ENCODE results near the gene DSP.
A peak's percentile ranks its signal among the peaks of the same experiment; 100 is the strongest.

The DSP gene, protein sequence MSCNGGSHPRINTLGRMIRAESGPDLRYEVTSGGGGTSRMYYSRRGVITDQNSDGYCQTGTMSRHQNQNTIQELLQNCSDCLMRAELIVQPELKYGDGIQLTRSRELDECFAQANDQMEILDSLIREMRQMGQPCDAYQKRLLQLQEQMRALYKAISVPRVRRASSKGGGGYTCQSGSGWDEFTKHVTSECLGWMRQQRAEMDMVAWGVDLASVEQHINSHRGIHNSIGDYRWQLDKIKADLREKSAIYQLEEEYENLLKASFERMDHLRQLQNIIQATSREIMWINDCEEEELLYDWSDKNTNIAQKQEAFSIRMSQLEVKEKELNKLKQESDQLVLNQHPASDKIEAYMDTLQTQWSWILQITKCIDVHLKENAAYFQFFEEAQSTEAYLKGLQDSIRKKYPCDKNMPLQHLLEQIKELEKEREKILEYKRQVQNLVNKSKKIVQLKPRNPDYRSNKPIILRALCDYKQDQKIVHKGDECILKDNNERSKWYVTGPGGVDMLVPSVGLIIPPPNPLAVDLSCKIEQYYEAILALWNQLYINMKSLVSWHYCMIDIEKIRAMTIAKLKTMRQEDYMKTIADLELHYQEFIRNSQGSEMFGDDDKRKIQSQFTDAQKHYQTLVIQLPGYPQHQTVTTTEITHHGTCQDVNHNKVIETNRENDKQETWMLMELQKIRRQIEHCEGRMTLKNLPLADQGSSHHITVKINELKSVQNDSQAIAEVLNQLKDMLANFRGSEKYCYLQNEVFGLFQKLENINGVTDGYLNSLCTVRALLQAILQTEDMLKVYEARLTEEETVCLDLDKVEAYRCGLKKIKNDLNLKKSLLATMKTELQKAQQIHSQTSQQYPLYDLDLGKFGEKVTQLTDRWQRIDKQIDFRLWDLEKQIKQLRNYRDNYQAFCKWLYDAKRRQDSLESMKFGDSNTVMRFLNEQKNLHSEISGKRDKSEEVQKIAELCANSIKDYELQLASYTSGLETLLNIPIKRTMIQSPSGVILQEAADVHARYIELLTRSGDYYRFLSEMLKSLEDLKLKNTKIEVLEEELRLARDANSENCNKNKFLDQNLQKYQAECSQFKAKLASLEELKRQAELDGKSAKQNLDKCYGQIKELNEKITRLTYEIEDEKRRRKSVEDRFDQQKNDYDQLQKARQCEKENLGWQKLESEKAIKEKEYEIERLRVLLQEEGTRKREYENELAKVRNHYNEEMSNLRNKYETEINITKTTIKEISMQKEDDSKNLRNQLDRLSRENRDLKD (N-terminal part only)

DNA sequence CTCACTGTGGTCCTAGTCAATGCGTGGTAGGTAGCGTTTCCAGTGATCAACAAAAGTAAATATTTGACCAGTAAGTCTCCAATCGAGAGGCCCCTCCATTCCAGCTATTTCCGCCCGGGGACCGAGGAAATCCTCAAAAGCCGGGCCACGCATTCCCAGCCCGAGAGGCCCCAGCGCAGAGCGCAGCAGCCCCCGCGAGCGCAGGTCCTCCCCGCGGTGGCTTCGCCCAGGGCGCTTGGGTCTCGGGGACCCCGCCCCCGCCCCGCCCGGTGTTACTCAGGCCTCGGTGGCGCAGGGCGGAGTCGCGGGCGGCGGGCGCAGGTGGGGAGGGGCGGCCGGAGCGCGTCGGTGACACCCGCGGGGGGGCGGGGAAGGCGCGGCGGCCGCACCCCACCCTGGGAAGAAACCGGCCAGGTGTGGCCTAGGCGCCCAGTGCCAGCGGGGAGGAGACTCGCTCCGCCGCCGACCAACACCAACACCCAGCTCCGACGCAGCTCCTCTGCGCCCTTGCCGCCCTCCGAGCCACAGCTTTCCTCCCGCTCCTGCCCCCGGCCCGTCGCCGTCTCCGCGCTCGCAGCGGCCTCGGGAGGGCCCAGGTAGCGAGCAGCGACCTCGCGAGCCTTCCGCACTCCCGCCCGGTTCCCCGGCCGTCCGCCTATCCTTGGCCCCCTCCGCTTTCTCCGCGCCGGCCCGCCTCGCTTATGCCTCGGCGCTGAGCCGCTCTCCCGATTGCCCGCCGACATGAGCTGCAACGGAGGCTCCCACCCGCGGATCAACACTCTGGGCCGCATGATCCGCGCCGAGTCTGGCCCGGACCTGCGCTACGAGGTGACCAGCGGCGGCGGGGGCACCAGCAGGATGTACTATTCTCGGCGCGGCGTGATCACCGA is at the start of gene DSP:
DSP (plus strand) TSS at position 497 of the 890 bp plus-strand sequence; CDS start at position 742, 245 bp downstream.
- TF ChIP-seq, protein P1, sequence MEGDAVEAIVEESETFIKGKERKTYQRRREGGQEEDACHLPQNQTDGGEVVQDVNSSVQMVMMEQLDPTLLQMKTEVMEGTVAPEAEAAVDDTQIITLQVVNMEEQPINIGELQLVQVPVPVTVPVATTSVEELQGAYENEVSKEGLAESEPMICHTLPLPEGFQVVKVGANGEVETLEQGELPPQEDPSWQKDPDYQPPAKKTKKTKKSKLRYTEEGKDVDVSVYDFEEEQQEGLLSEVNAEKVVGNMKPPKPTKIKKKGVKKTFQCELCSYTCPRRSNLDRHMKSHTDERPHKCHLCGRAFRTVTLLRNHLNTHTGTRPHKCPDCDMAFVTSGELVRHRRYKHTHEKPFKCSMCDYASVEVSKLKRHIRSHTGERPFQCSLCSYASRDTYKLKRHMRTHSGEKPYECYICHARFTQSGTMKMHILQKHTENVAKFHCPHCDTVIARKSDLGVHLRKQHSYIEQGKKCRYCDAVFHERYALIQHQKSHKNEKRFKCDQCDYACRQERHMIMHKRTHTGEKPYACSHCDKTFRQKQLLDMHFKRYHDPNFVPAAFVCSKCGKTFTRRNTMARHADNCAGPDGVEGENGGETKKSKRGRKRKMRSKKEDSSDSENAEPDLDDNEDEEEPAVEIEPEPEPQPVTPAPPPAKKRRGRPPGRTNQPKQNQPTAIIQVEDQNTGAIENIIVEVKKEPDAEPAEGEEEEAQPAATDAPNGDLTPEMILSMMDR (conservative IDR thresholded peaks at IDR 0.05), result no peak
- TF ChIP-seq ZFX (IDR thresholded peaks at IDR 0.05), result peak; percentile 61
- peak within 1 kb of the TSS; percentile 79 for H3K27ac ChIP-seq

DNA sequence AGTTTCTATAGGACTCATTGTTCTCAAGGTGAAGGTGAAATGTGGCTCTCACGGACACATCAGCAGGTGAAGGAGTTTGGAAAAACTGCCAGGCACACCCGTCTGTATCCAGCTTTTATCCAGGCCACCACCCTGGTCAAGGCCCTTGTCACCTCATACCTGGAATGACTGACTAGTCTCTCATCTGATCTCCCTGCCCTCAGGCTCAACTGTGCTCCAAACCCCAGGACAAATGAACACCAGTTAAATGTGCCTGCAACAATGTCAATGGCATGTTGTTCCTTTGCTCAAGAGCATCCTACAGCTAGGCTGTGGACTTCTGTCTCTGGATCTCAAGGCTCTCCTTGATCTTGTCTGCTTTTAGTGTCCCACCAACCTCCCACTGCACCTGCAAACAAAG is 47.6 kb upstream of the DSP start:
- no peak overlapping the region for H3K27ac ChIP-seq
- no peak for TF ChIP-seq ZFX (IDR thresholded peaks at IDR 0.05)
- TF ChIP-seq, protein P1 (conservative IDR thresholded peaks at IDR 0.05), result no peak

DNA sequence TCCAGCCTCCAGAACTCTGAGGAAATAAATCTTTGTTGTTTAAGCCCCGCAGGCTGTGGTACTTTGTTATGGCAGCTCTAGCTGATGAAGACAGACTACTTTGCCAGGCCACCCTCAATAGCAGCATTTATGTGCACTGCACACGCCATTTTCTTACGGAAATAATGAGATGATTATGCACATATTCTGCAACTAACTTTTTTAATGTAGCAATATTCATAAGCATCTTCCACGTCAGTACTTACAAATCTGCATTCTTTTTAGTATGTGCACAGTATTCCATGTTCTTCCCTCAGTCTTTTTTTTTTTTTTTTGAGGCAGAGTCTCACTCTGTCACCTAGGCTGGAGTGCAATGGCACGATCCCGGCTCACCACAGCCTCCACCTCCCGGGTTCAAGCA is 46.8 kb upstream of the DSP start:
- no peak overlapping the region for H3K27ac ChIP-seq
- TF ChIP-seq ZFX (IDR thresholded peaks at IDR 0.05), result no peak
- TF ChIP-seq, protein P1 (conservative IDR thresholded peaks at IDR 0.05), result no peak

DNA sequence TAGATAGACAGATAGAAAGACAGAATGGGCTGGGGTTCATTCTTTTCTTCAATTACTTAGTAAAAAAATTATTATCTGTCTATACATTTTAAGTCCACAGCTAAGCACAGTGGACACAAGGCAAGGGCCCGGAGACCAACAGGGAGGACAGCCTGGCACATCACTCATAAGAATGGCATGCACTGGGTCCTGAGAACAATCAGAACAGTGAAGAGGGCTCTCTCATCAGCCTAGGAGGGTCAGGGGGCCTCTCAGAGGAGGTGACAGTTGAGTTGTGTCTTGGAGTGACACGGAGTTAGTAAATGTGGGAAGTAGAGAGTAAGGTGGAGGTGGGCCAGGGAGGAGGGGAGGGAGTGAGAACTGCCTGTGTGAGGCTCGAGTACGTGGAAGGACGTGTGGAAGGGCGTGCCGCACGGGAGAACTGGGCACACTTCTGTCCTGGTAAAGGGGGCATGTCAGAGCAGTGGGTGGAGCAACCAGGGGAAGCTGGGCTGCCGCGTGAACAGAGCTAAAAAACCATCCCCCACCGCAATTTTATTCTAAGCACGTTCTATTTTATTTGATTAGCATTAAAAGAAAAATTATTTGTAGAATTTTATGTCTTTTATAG is 45.1 kb upstream of the DSP start:
- no peak overlapping the region for H3K27ac ChIP-seq
- TF ChIP-seq, protein P1 (conservative IDR thresholded peaks at IDR 0.05), result no peak
- no peak for TF ChIP-seq ZFX (IDR thresholded peaks at IDR 0.05)

DNA sequence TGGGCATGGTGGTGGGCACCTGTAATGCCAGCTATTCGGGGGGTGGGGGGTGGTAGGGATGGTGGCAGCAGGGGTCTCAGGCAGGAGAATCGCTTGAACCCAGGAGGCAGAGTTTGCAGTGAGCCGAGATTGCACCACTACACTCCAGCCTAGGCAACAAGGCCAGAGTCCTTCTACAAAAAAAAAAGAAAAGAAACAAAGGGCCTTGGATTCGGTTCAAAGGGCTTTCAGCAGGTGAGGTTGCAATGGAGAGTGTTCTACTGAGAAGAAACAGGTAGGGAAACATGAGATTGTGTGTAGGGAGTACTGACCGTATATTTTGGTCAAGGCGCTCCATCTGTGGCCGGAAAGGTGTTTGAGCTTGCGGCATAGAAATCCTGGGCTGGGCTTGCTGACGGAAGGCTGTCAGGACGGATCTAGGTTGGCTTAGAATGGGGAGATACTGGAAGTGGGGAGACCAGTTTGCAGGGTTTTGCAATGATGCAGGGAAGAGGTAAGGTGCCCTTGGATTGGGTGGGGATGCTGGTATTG is 40.7 kb upstream of the DSP start:
- no peak overlapping the region for H3K27ac ChIP-seq
- TF ChIP-seq, protein P1 (conservative IDR thresholded peaks at IDR 0.05), result no peak
- TF ChIP-seq ZFX (IDR thresholded peaks at IDR 0.05), result no peak

DNA sequence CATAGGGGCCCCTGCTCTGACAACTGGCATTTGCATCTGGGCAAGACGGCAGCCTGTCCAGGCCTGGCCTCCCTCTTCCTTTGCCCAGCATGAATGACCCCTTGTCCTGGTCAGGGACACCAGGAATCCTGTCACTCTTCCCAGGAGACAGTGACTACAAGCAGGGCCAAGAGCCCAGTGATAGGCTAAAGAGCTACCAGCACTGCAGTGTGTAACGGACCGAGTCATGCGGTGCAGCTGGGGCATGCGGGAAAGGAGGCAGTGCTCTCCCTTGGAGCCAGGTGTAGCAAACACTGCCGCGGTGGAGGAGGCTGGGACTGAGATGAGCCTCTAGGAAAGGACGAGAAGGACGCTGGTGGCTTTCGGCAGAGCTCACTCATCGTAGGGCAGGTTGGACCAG is 38.7 kb upstream of the DSP start:
- no peak overlapping the region for H3K27ac ChIP-seq
- TF ChIP-seq, protein P1 (conservative IDR thresholded peaks at IDR 0.05), result no peak
- no peak for TF ChIP-seq ZFX (IDR thresholded peaks at IDR 0.05)
